Measurements from ENCODE around the gene RBPJ.

Gene RBPJ

DNA sequence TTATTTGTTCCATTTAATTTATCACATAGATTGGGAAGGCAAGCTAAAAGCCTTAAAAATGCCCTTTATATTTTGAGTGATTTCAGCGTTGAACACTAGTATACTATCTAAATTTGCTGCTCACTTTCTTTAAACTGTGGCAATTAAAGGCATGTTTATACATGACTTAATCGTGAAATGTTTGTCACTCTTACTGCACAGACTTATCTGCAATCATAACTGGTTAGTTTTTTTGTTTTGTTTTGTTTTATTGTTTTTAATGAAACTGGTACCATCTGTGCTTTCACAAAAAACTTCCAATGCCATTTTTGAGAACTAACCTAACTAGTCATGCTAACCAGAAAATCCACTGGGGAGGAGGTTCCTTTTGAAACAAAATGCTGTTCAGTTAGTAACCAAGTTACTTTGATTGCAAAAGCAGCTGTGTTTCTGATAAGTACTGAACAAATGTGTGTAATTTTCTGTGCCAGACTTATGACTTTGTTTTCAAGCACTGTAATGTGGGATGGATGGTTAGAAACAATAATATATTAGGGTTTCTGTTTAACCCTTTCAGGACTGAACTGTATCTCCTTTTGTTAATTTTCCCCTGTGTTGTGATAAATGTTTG, 113.3 kb downstream of the RBPJ start:
- TF ChIP-seq POLR2AphosphoS5 (IDR thresholded peaks at IDR 0.05; ENCODE audit: low read depth, low read length) = no peak
- TF ChIP-seq SIN3A (IDR thresholded peaks at IDR 0.05; ENCODE audit: borderline replicate concordance, insufficient read depth, low read length) = no peak
- TF ChIP-seq, protein P1, sequence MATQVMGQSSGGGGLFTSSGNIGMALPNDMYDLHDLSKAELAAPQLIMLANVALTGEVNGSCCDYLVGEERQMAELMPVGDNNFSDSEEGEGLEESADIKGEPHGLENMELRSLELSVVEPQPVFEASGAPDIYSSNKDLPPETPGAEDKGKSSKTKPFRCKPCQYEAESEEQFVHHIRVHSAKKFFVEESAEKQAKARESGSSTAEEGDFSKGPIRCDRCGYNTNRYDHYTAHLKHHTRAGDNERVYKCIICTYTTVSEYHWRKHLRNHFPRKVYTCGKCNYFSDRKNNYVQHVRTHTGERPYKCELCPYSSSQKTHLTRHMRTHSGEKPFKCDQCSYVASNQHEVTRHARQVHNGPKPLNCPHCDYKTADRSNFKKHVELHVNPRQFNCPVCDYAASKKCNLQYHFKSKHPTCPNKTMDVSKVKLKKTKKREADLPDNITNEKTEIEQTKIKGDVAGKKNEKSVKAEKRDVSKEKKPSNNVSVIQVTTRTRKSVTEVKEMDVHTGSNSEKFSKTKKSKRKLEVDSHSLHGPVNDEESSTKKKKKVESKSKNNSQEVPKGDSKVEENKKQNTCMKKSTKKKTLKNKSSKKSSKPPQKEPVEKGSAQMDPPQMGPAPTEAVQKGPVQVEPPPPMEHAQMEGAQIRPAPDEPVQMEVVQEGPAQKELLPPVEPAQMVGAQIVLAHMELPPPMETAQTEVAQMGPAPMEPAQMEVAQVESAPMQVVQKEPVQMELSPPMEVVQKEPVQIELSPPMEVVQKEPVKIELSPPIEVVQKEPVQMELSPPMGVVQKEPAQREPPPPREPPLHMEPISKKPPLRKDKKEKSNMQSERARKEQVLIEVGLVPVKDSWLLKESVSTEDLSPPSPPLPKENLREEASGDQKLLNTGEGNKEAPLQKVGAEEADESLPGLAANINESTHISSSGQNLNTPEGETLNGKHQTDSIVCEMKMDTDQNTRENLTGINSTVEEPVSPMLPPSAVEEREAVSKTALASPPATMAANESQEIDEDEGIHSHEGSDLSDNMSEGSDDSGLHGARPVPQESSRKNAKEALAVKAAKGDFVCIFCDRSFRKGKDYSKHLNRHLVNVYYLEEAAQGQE (IDR thresholded peaks at IDR 0.05; ENCODE audit: insufficient read depth in 1 of 2, low read depth in 2 of 2, low read length in 2 of 2) = no peak
- TF ChIP-seq FOXP2 (optimal IDR thresholded peaks at IDR 0.05; ENCODE audit: borderline replicate concordance, extremely low read depth, extremely low read length, insufficient read depth) = no peak
- no peak for TF ChIP-seq TAF1 (IDR thresholded peaks at IDR 0.05; ENCODE audit: borderline replicate concordance, insufficient read depth, low read length)

DNA sequence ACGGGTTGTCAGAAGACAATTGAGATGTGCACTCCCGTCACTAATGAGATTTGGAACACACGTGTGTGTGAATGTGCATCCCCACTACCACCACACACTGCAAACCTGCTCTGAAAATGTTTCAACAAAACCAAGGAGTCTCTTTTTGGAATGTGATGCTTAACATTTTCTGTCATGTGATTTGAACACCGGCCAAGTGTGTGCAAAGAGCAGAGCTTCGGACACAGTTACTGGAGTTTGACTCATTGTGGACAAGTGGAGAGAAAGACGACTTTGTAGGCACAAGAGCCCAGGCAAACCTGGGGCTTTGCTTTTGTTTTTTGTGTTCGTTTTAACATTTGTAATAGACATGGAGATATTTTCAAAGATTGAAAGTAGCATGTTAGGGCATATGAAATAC, 120.3 kb downstream of the RBPJ start:
- TF ChIP-seq POLR2AphosphoS5 (IDR thresholded peaks at IDR 0.05; ENCODE audit: low read depth, low read length) = peak; percentile 37; the same call in 1 of the 2 replicates
- TF ChIP-seq, protein P1 (IDR thresholded peaks at IDR 0.05; ENCODE audit: insufficient read depth in 1 of 2, low read depth in 2 of 2, low read length in 2 of 2) = no peak

DNA sequence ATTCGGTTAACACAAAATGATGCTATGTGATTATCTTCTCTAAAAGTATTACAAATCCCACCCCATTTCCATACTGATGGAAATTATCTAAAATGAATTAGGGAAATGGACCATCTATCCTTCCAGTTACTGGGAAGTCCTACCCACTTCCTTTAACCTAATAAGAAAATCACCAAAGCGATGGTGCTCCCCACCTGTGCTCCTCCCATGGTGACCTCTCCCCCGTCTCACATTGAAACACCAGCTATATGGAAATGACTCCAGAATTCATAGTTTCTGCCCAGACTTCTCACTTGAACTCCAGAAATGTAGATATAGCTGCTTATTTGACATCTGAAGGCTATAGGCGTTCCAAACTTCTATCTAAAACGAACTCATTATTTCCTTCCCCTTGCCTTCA, 121.0 kb downstream of the RBPJ start:
- TF ChIP-seq FOXP2 (optimal IDR thresholded peaks at IDR 0.05; ENCODE audit: borderline replicate concordance, extremely low read depth, extremely low read length, insufficient read depth) = no peak
- TF ChIP-seq POLR2AphosphoS5 (IDR thresholded peaks at IDR 0.05; ENCODE audit: low read depth, low read length) = no peak
- no peak for TF ChIP-seq TAF1 (IDR thresholded peaks at IDR 0.05; ENCODE audit: borderline replicate concordance, insufficient read depth, low read length)
- TF ChIP-seq, protein P1 (IDR thresholded peaks at IDR 0.05; ENCODE audit: insufficient read depth in 1 of 2, low read depth in 2 of 2, low read length in 2 of 2) = no peak
- no peak for TF ChIP-seq SIN3A (IDR thresholded peaks at IDR 0.05; ENCODE audit: borderline replicate concordance, insufficient read depth, low read length)

DNA sequence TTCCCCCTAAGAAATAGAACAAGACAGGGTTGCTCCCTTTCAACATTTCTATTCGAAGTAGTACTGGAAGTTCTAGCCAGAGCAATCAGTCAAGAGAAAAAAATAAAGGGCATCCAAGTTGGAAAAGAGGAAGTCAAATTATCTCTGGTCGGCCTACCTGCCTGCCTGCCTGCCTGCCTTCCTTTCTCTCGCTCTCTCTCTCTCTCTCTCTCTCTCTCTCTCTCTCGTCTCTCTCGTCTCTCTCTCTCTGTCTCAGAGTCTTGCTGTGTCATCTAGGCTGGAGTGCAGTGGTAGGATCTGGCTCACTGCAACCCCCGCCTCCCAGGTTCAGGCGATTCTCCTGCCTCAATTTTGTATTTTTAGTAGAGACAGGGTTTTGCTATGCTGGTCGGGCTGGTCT, 126.6 kb downstream of the RBPJ start:
- TF ChIP-seq FOXP2 (optimal IDR thresholded peaks at IDR 0.05; ENCODE audit: borderline replicate concordance, extremely low read depth, extremely low read length, insufficient read depth) (no peak), SIN3A (IDR thresholded peaks at IDR 0.05; ENCODE audit: borderline replicate concordance, insufficient read depth, low read length) (no peak), TAF1 (IDR thresholded peaks at IDR 0.05; ENCODE audit: borderline replicate concordance, insufficient read depth, low read length) (no peak), POLR2AphosphoS5 (IDR thresholded peaks at IDR 0.05; ENCODE audit: low read depth, low read length) (no peak)
- TF ChIP-seq, protein P1 (IDR thresholded peaks at IDR 0.05; ENCODE audit: insufficient read depth in 1 of 2, low read depth in 2 of 2, low read length in 2 of 2) = no peak

DNA sequence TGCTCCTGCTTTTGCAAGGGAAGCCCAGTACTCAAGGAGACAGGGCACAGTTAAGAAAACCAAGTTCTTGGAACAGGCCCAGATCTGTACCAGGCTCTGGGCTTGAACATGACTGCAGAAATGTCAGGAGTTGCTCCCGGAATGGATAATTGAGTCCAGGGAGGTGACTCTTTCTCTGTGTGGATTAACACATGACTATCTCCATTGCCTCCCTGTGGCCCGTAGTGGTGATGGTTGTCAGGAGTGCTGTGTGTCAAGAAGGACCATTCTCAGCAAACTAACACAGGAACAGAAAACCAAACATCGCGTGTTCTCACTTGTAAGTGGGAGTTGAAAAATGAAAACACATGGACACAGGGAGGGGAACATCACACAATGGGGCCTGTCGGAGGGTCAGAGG, 129.6 kb downstream of the RBPJ start:
- TF ChIP-seq FOXP2 (optimal IDR thresholded peaks at IDR 0.05; ENCODE audit: borderline replicate concordance, extremely low read depth, extremely low read length, insufficient read depth) = no peak
- TF ChIP-seq, protein P1 (IDR thresholded peaks at IDR 0.05; ENCODE audit: insufficient read depth in 1 of 2, low read depth in 2 of 2, low read length in 2 of 2) = no peak
- TF ChIP-seq SIN3A (IDR thresholded peaks at IDR 0.05; ENCODE audit: borderline replicate concordance, insufficient read depth, low read length) = no peak
- no peak for TF ChIP-seq POLR2AphosphoS5 (IDR thresholded peaks at IDR 0.05; ENCODE audit: low read depth, low read length)
- no peak for TF ChIP-seq TAF1 (IDR thresholded peaks at IDR 0.05; ENCODE audit: borderline replicate concordance, insufficient read depth, low read length)

Measured in PFSK-1 (cell line).